H9 (cell line): Measurements from ENCODE around the gene TMOD4. TPM values are rescaled to one million over a fixed set of nuclear protein-coding genes. Genes with fewer than 3 reads are reported as not detected.
A peak's percentile ranks its signal among the peaks of the same experiment; 100 is the strongest.

ENCODE experiments used
- DNase-seq: peaks from one replicate; pipeline ENCODE4 v3.0.0-alpha.2; 2017
- H2AFZ ChIP-seq: one replicate; pipeline ENCODE4 v1.6.1; 2013; ENCODE audit warnings: mild to moderate bottlenecking, low read length, control low read depth, moderate library complexity
- H2AK5ac ChIP-seq: 2 replicates; pipeline ENCODE4 v1.6.1; 2013; ENCODE audit warnings: low read length, control low read depth, mixed read lengths; ENCODE audit not compliant: insufficient read length
- H2BK120ac ChIP-seq: one replicate; pipeline ENCODE4 v1.6.1; 2013; ENCODE audit warnings: low read depth, mild to moderate bottlenecking, low read length, control low read depth, inconsistent platforms; ENCODE audit not compliant: poor library complexity, severe bottlenecking
- H2BK12ac ChIP-seq: 2 replicates; pipeline ENCODE4 v1.6.1; 2013; ENCODE audit warnings: low read length, control low read depth, mixed read lengths, low read depth; ENCODE audit not compliant: insufficient read length
- H2BK15ac ChIP-seq: 2 replicates; pipeline ENCODE4 v1.6.1; 2013; ENCODE audit warnings: low read depth, low read length, control low read depth
- H2BK20ac ChIP-seq: one replicate; pipeline ENCODE4 v1.6.1; 2013; ENCODE audit warnings: low read depth, mild to moderate bottlenecking, low read length, control low read depth, inconsistent platforms; ENCODE audit not compliant: poor library complexity, severe bottlenecking
- H2BK5ac ChIP-seq: 2 replicates; pipeline ENCODE4 v1.6.1; 2013; ENCODE audit warnings: low read length, control low read depth, mixed read lengths; ENCODE audit not compliant: insufficient read length
- H3K14ac ChIP-seq: 2 replicates; pipeline ENCODE4 v1.6.1; 2013; ENCODE audit warnings: low read length, control low read depth; ENCODE audit not compliant: insufficient read depth
- H3K18ac ChIP-seq: 2 replicates; pipeline ENCODE4 v1.6.1; 2013; ENCODE audit warnings: low read depth, mild to moderate bottlenecking, mixed read lengths, low read length, control low read depth; ENCODE audit not compliant: insufficient read length
- H3K23ac ChIP-seq: 2 replicates; pipeline ENCODE4 v1.6.1; 2013; ENCODE audit warnings: low read length, control low read depth, mixed read lengths, low read depth; ENCODE audit not compliant: insufficient read length
- H3K23me2 ChIP-seq: 2 replicates; pipeline ENCODE4 v1.6.1; 2013; ENCODE audit warnings: low read depth, mild to moderate bottlenecking, mixed read lengths, low read length, control low read depth; ENCODE audit not compliant: insufficient read length, poor library complexity, severe bottlenecking
- H3K27ac ChIP-seq: 2 replicates; pipeline ENCODE4 v1.5.1; 2013; ENCODE audit warnings: low read length, control low read depth, mixed read lengths, low read depth; ENCODE audit not compliant: insufficient read length
- H3K27me3 ChIP-seq: 2 replicates; pipeline ENCODE4 v1.6.1; 2013; ENCODE audit warnings: low read length, control low read depth, inconsistent platforms; ENCODE audit not compliant: insufficient read depth
- H3K4ac ChIP-seq: 2 replicates; pipeline ENCODE4 v1.6.1; 2013; ENCODE audit warnings: low read depth, mild to moderate bottlenecking, control low read depth, inconsistent platforms, low read length, moderate library complexity
- H3K4me1 ChIP-seq: 2 replicates; pipeline ENCODE4 v1.6.1; 2013; ENCODE audit warnings: low read length, control low read depth, inconsistent platforms; ENCODE audit not compliant: insufficient read depth
- H3K4me2 ChIP-seq: 2 replicates; pipeline ENCODE4 v1.6.1; 2013; ENCODE audit warnings: low read length, control low read depth, mixed read lengths; ENCODE audit not compliant: insufficient read length, insufficient read depth
- H3K56ac ChIP-seq: 2 replicates; pipeline ENCODE4 v1.6.1; 2013; ENCODE audit warnings: low read depth, mild to moderate bottlenecking, mixed read lengths, low read length, control low read depth; ENCODE audit not compliant: insufficient read length
- H3K79me1 ChIP-seq: 2 replicates; pipeline ENCODE4 v1.6.1; 2013; ENCODE audit warnings: low read depth, mild to moderate bottlenecking, moderate library complexity, low read length, control low read depth, inconsistent platforms; ENCODE audit not compliant: insufficient read depth, poor library complexity, severe bottlenecking
- H3K79me2 ChIP-seq: 2 replicates; pipeline ENCODE4 v1.6.1; 2013; ENCODE audit warnings: low read length, control low read depth, inconsistent platforms; ENCODE audit not compliant: insufficient read depth
- H3K9ac ChIP-seq: 2 replicates; pipeline ENCODE4 v1.6.1; 2013; ENCODE audit warnings: low read length, control low read depth, mixed read lengths; ENCODE audit not compliant: insufficient read length; ENCODE audit errors: extremely low read depth
- H3K9me3 ChIP-seq: one replicate; pipeline ENCODE4 v1.6.1; 2013; ENCODE audit warnings: low read depth, low read length, inconsistent platforms; ENCODE audit not compliant: control insufficient read depth
- H3T11ph ChIP-seq: one replicate; pipeline ENCODE4 v1.6.1; 2013; ENCODE audit warnings: mild to moderate bottlenecking, low read length, control low read depth, inconsistent platforms
- H4K20me1 ChIP-seq: one replicate; pipeline ENCODE4 v1.6.1; 2013; ENCODE audit not compliant: control insufficient read depth, insufficient read length, insufficient read depth
- H4K5ac ChIP-seq: 2 replicates; pipeline ENCODE4 v1.6.1; 2013; ENCODE audit warnings: low read depth, mild to moderate bottlenecking, mixed read lengths, low read length, control low read depth; ENCODE audit not compliant: insufficient read length
- H4K8ac ChIP-seq: replicated peaks from 2 replicates; pipeline ENCODE4 v1.6.1; 2013; ENCODE audit warnings: low read length, control low read depth, mixed read lengths, low read depth; ENCODE audit not compliant: insufficient read length
- H4K91ac ChIP-seq: 2 replicates; pipeline ENCODE4 v1.6.1; 2013; ENCODE audit warnings: low read depth, mild to moderate bottlenecking, moderate library complexity, mixed read lengths, low read length, control low read depth; ENCODE audit not compliant: insufficient read length
- H3K27ac Mint-ChIP-seq, 3 experiments: 2 replicates in 2 of 3; 3 replicates in 1 of 3; pipeline ENCODE4 v1.8.0; 2020 to 2021; ENCODE audit warnings: mixed read lengths in 3 of 3, mild to moderate bottlenecking in 1 of 3, moderate library complexity in 1 of 3
- H3K27me3 Mint-ChIP-seq: 2 replicates; pipeline ENCODE4 v1.8.0; 2021; ENCODE audit warnings: low read depth, mild to moderate bottlenecking, moderate library complexity, mixed read lengths
- H3K36me3 Mint-ChIP-seq, 3 experiments: 2 replicates in 2 of 3; 3 replicates in 1 of 3; pipeline ENCODE4 v1.8.0; 2020 to 2021; ENCODE audit warnings: low read depth in 3 of 3, mixed read lengths in 3 of 3; ENCODE audit not compliant: insufficient read depth in 1 of 3
- H3K4me1 Mint-ChIP-seq, 2 experiments: 2 replicates each; pipeline ENCODE4 v1.8.0; 2020; ENCODE audit warnings: mixed read lengths in 2 of 2
- H3K4me3 Mint-ChIP-seq, 2 experiments: 2 replicates in 1 of 2; 3 replicates in 1 of 2; pipeline ENCODE4 v1.8.0; 2020 to 2021; ENCODE audit warnings: mild to moderate bottlenecking in 2 of 2, mixed read lengths in 2 of 2, moderate library complexity in 1 of 2
- H3K9me3 Mint-ChIP-seq, 2 experiments: 2 replicates in 1 of 2; 3 replicates in 1 of 2; pipeline ENCODE4 v1.8.0; 2020; ENCODE audit warnings: mild to moderate bottlenecking in 2 of 2, mixed read lengths in 2 of 2, moderate library complexity in 1 of 2
- CTCF ChIP-seq: fragments of 200-600 bp; sonication (generic); conservative IDR thresholded peaks from 3 replicates; pipeline ENCODE4 v1.8.0; 2021; ENCODE audit warnings: antibody characterized with exemption, mild to moderate bottlenecking
- WGBS: extraction: QIAGEN DNeasy Blood & Tissue Kit; methylation state at CpG from one replicate; pipeline ENCODE4 v1.1.7; 2013; ENCODE audit warnings: missing lambda C conversion rate, low lambda C conversion rate, mixed read lengths; ENCODE audit not compliant: insufficient read length; ENCODE audit errors: extremely low coverage; 5-methylcytosine and 5-hydroxymethylcytosine counted together
- total RNA-seq: library from RNA; stranded (reverse); gene quantifications from 2 replicates; pipeline ENCODE4 v1.2.1, GENCODE V29; 2021

TMOD4 gene
- total RNA-seq, 1 experiment from 2014 or later = 0.42 TPM

- Histone ChIP-seq H3K9ac (peak within 1 kb of the TSS; percentile 93), H4K5ac (no peak within 1 kb of the TSS), H2BK20ac (no peak within 1 kb of the TSS), H2BK5ac (no peak within 1 kb of the TSS), H3K27ac (no peak within 1 kb of the TSS), H3K23me2 (peaks cover 6% of the 10 kb centered on the region), H2BK12ac (peak within 1 kb of the TSS; percentile 31), H2AFZ (no peak within 1 kb of the TSS), H3K4me2 (peak within 1 kb of the TSS; percentile 97), H4K91ac (no peak within 1 kb of the TSS), H3K4ac (no peak within 1 kb of the TSS), H3K14ac (peak within 1 kb of the TSS; percentile 79), H3K23ac (no peak within 1 kb of the TSS), H3K9me3 (no peaks in the 10 kb centered on the region), H2BK120ac (no peak within 1 kb of the TSS), H3K56ac (no peak within 1 kb of the TSS), H3K27me3 (no peaks in the 10 kb centered on the region), H3K79me1 (peaks cover 3% of the 10 kb centered on the region), H3T11ph (no peak within 1 kb of the TSS), H3K4me1 (no peaks in the 10 kb centered on the region), H4K8ac (no peak within 1 kb of the TSS), H2AK5ac (no peak within 1 kb of the TSS), H3K79me2 (peaks cover 35% of the 10 kb centered on the region), H2BK15ac (no peak within 1 kb of the TSS), H3K18ac (peak within 1 kb of the TSS; percentile 59), H4K20me1 (no peaks in the 10 kb centered on the region)
- no CpG with 5 or more reads among the region's 60 CpGs for WGBS
- H3K9me3 Mint-ChIP-seq = peaks cover 2% of the 10 kb centered on the region in 2 experiments; a peak in 2 of 5 replicates
- peak within 1 kb of the TSS; percentile 94 to 99 for H3K4me3 Mint-ChIP-seq
- H3K36me3 Mint-ChIP-seq = peaks cover 6 to 23% (median 16%) of the 10 kb centered on the region in 3 experiments; a peak in 5 of 7 replicates
- DNase-seq = peak; percentile 95
- peaks cover 4% of the 10 kb centered on the region for H3K27me3 Mint-ChIP-seq
- H3K4me1 Mint-ChIP-seq = peaks cover 20 to 23% of the 10 kb centered on the region in 2 experiments
- peak within 1 kb of the TSS; percentile 95 to 99 (median 99) for H3K27ac Mint-ChIP-seq
- no peak for TF ChIP-seq CTCF
Measured at GRCh38 chr1:151198254-151199127, 22.7 kb upstream of the TMOD4 start, which contains the start of gene PIP5K1A. TSS of gene PIP5K1A (plus strand) at chr1:151198552. CDS start at chr1:151198997, 445 bp downstream.
